IMR-90 (cell line): ENCODE measurements around the gene BMERB1. TPM values are rescaled to one million over a fixed set of nuclear protein-coding genes. Genes with fewer than 3 reads are reported as not detected.

Experiments
- ATAC-seq: fragments of 200-7000 bp; cut with Tn5 transposase; 2 replicates; pipeline ENCODE4 v1.9.1; 2020; ENCODE audit warnings: low read depth, mild to moderate bottlenecking, moderate library complexity
- BruUV-seq: library from RNA; stranded (reverse); fragments of 400-500 nt; replicated peaks from 2 replicates; lab custom pipeline; 2021; lab: Mats Ljungman, UMichigan
- CTCF ChIA-PET: fragments of 300-600 bp; formaldehyde crosslinking; extraction: SDS; loops from one replicate; lab custom pipeline; 2021; ENCODE audit warnings: antibody characterized with exemption; lab: Yijun Ruan, JAX
- POLR2A ChIA-PET: fragments of 300-600 bp; sonication (Branson Sonifier 250); formaldehyde crosslinking; loops from one replicate; lab custom pipeline; 2022; ENCODE audit warnings: antibody characterized with exemption; ENCODE audit not compliant: unreplicated experiment; lab: Charles Lee
- DNase-seq: peaks from one replicate; pipeline ENCODE4 v3.0.0; 2013
- H2AFZ ChIP-seq: replicated peaks from 2 replicates; pipeline ENCODE3; 2013; ENCODE audit warnings: low read length, mild to moderate bottlenecking; ENCODE audit not compliant: poor library complexity
- H2AK5ac ChIP-seq: 2 replicates; pipeline ENCODE4 v1.6.1; 2013; ENCODE audit warnings: low read depth, low read length, inconsistent platforms
- H2AK9ac ChIP-seq: replicated peaks from 2 replicates; pipeline ENCODE3; 2013; ENCODE audit warnings: mild to moderate bottlenecking, low read depth, low read length, moderate library complexity; ENCODE audit not compliant: poor library complexity
- H2BK120ac ChIP-seq: 2 replicates; pipeline ENCODE4 v1.6.1; 2013; ENCODE audit warnings: low read depth, low read length, inconsistent platforms
- H2BK15ac ChIP-seq: 3 replicates; pipeline ENCODE4 v1.6.1; 2013; ENCODE audit warnings: low read depth, low read length, inconsistent platforms
- H2BK20ac ChIP-seq: 2 replicates; pipeline ENCODE4 v1.6.1; 2013; ENCODE audit warnings: low read depth, mild to moderate bottlenecking, inconsistent platforms, low read length, moderate library complexity
- H2BK5ac ChIP-seq: 2 replicates; pipeline ENCODE4 v1.6.1; 2013; ENCODE audit warnings: mild to moderate bottlenecking, low read depth, low read length, inconsistent platforms; ENCODE audit not compliant: poor library complexity, severe bottlenecking
- H3K14ac ChIP-seq: replicated peaks from 2 replicates; pipeline ENCODE4 v1.6.1; 2013; ENCODE audit warnings: low read depth, low read length, inconsistent platforms
- H3K18ac ChIP-seq: 2 replicates; pipeline ENCODE4 v1.6.1; 2013; ENCODE audit warnings: low read depth, low read length, control low read depth
- H3K23ac ChIP-seq: 2 replicates; pipeline ENCODE4 v1.6.1; 2013; ENCODE audit warnings: low read depth, low read length, inconsistent platforms
- H3K27ac ChIP-seq: 2 replicates; pipeline ENCODE4 v1.5.1; 2013; ENCODE audit warnings: mild to moderate bottlenecking, control low read depth, low read length; ENCODE audit not compliant: insufficient read depth
- H3K27me3 ChIP-seq: 2 replicates; pipeline ENCODE4 v1.6.1; 2013; ENCODE audit warnings: low read length; ENCODE audit not compliant: control insufficient read depth, insufficient read depth
- H3K36me3 ChIP-seq: 2 replicates; pipeline ENCODE4 v1.6.1; 2013; ENCODE audit warnings: low read length, mixed read lengths; ENCODE audit not compliant: control insufficient read depth, insufficient read depth
- H3K4ac ChIP-seq: 2 replicates; pipeline ENCODE4 v1.6.1; 2013; ENCODE audit warnings: low read depth, low read length, inconsistent platforms
- H3K4me1 ChIP-seq: 2 replicates; pipeline ENCODE4 v1.6.1; 2013; ENCODE audit warnings: low read length, mixed read lengths; ENCODE audit not compliant: control insufficient read depth, insufficient read depth
- H3K4me2 ChIP-seq: 2 replicates; pipeline ENCODE4 v1.6.1; 2013; ENCODE audit warnings: low read depth, mild to moderate bottlenecking, control low read depth, low read length, moderate library complexity
- H3K4me3 ChIP-seq: 2 replicates; pipeline ENCODE4 v1.5.1; 2013; ENCODE audit warnings: low read depth, mild to moderate bottlenecking, control low read depth, low read length, moderate library complexity; ENCODE audit not compliant: insufficient read depth
- H3K56ac ChIP-seq: 2 replicates; pipeline ENCODE4 v1.6.1; 2013; ENCODE audit warnings: low read length, inconsistent platforms; ENCODE audit not compliant: insufficient read depth; ENCODE audit errors: extremely low read depth
- H3K79me1 ChIP-seq, 2 experiments: 2 replicates each; pipeline ENCODE4 v1.6.1; 2013; ENCODE audit warnings: low read length in 2 of 2, inconsistent platforms in 1 of 2, low read depth in 1 of 2
- H3K9ac ChIP-seq: 2 replicates; pipeline ENCODE4 v1.6.1; 2013; ENCODE audit warnings: low read depth, low read length, control low read depth
- H3K9me1 ChIP-seq: 2 replicates; pipeline ENCODE4 v1.6.1; 2013; ENCODE audit warnings: low read length, inconsistent platforms; ENCODE audit not compliant: insufficient read depth
- H3K9me3 ChIP-seq: 2 replicates; pipeline ENCODE4 v1.6.1; 2013; ENCODE audit warnings: low read length; ENCODE audit not compliant: control insufficient read depth, insufficient read depth
- H4K20me1 ChIP-seq: 2 replicates; pipeline ENCODE4 v1.6.1; 2013; ENCODE audit warnings: low read length, inconsistent platforms; ENCODE audit not compliant: insufficient read depth
- H4K5ac ChIP-seq: 2 replicates; pipeline ENCODE4 v1.6.1; 2013; ENCODE audit warnings: mild to moderate bottlenecking, low read depth, low read length, control low read depth
- H4K8ac ChIP-seq, 2 experiments: 2 replicates each; pipeline ENCODE4 v1.6.1; 2013; ENCODE audit warnings: low read depth in 2 of 2, low read length in 2 of 2, control low read depth in 1 of 2, inconsistent platforms in 1 of 2
- H4K91ac ChIP-seq: 2 replicates; pipeline ENCODE4 v1.6.1; 2013; ENCODE audit warnings: low read depth, low read length, inconsistent platforms; ENCODE audit not compliant: insufficient read depth
- CEBPB ChIP-seq: IDR thresholded peaks from 2 replicates; pipeline ENCODE4 v1.6.1; 2012; ENCODE audit warnings: low read depth, low read length, improper control_type of control experiment
- FOS ChIP-seq: fragments of 150-350 bp; IDR thresholded peaks from 2 replicates; pipeline ENCODE4 v1.6.1; 2016; ENCODE audit warnings: low read depth, low read length
- WGBS, 2 experiments: methylation state at CpG; one replicate each; pipeline versions ENCODE4 v1.1.5 to v1.1.7; 2013; ENCODE audit warnings: missing lambda C conversion rate in 2 of 2; ENCODE audit not compliant: insufficient read length in 1 of 2; ENCODE audit errors: extremely low coverage in 2 of 2; 5-methylcytosine and 5-hydroxymethylcytosine counted together
- dilution Hi-C: fragments of 300-500 bp; cut with HindIII; formaldehyde crosslinking; loops from one replicate; pipeline ENCODE4 v1.14.3; 2018; ENCODE audit warnings: low sequenced_read_pairs; ENCODE audit not compliant: unreplicated experiment
- in situ Hi-C: fragments of 300-500 bp; cut with MboI; formaldehyde crosslinking; loops from 3 replicates; pipeline ENCODE4 v1.14.3; 2019; ENCODE audit warnings: low sequenced_read_pairs, inconsistent platforms, mixed read lengths
- intact Hi-C: fragments of 100-400 bp; cut with micrococcal nuclease; formaldehyde crosslinking; loops from 2 replicates; pipeline ENCODE4 v1.10.0; 2022
- polyA plus RNA-seq, 3 experiments: library from polyadenylated mRNA; depleted of rRNA; stranded (reverse); fragments of >200 nt; gene quantifications; 2 replicates each; pipeline ENCODE4 v1.2.3, GENCODE V29; 2012; ENCODE audit warnings: low replicate concordance in 1 of 3
- total RNA-seq: library from RNA; depleted of rRNA; stranded (reverse); fragments of >200 nt; gene quantifications from 2 replicates; pipeline ENCODE4 v1.2.3, GENCODE V29; 2012

The BMERB1 gene
- total and polyA plus RNA-seq, 2 of the 4 experiments (the other 2 are of a cell fraction), result 22.6 to 32.9 TPM

DNA sequence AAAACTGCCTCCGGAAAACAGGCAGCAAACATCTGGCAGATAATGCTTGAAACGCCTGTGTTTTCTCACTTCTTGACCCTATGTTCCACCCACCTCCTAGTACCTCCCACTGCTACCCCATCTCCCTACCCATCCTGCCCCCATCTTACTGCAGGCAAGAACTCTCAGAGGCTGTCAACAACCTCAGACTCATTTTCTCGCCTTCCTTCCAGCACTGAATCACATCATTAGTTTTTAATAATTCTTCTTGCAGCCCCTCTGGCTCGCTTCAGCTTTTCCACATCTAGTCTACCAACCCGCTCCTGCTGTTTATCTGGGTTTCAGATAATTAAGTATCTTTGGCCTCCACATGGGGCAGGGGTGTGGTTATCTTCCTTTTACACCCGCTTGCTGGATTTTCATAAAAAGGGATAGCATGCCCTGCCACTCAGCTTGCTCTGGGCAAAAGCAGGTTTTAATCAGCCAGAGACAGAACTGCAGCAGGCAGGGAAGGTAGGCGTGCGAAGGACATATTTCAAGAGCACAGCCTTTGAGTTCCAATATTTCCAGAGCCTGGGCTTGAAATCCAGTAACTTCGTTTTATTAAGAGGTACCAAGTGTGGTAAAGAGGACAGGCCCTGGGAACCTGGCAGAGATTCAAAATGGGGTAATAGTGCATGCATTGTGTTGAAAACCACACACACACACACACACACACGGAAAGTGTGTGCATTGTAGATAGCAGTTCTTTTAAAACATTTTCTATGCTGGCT, 87.5 kb downstream of the BMERB1 start:
- no peaks in the 10 kb centered on the region for H3K27me3 ChIP-seq
- TF ChIP-seq FOS (no peak), CEBPB (no peak)
- 73% methylated on average over 3 of the region's 10 CpGs; no CpG with 5 or more reads in 1 of the 2 experiments for WGBS, 2 experiments
- H4K8ac ChIP-seq, result no peak overlapping the region
- H3K14ac ChIP-seq, result no peak overlapping the region
- ATAC-seq, result no peak
- ChIA-PET POLR2A (no interaction called here), CTCF (no interaction called here)
- intact Hi-C loops, result no loop called here
- H3K4me3 ChIP-seq, result no peak overlapping the region
- no peak overlapping the region for H3K56ac ChIP-seq
- no peak overlapping the region for H4K5ac ChIP-seq
- peaks cover 7% of the 10 kb centered on the region for H3K4me1 ChIP-seq
- no peak overlapping the region for H3K9ac ChIP-seq
- H2AFZ ChIP-seq, result no peak overlapping the region
- H4K20me1 ChIP-seq, result peaks cover 13% of the 10 kb centered on the region
- dilution Hi-C loops, result no loop called here
- no peak overlapping the region for H3K4me2 ChIP-seq
- no peak overlapping the region for H2BK120ac ChIP-seq
- H3K18ac ChIP-seq, result no peak overlapping the region
- no peaks in the 10 kb centered on the region for H3K9me3 ChIP-seq
- BruUV-seq, result no TSS peak
- H2BK20ac ChIP-seq, result no peak overlapping the region
- no peak overlapping the region for H2BK15ac ChIP-seq
- H3K23ac ChIP-seq, result no peak overlapping the region
- peaks cover 11% of the 10 kb centered on the region for H3K9me1 ChIP-seq
- H2AK9ac ChIP-seq, result no peak overlapping the region
- H2AK5ac ChIP-seq, result no peak overlapping the region
- DNase-seq, result no peak
- no peak overlapping the region for H4K91ac ChIP-seq
- peaks cover 7% of the 10 kb centered on the region; the same call in 1 of the 2 replicates for H3K36me3 ChIP-seq
- H2BK5ac ChIP-seq, result no peak overlapping the region
- in situ Hi-C loops, result no loop called here
- H3K79me1 ChIP-seq, result peaks cover 16 to 21% of the 10 kb centered on the region in 2 experiments
- no peak overlapping the region for H3K4ac ChIP-seq
- no peak overlapping the region for H3K27ac ChIP-seq
